DMS79 (cell line): ENCODE results near the gene PCDHA13.
"Not testable (repeated sequence)": the region's sequence is repeated elsewhere in the genome, so short reads cannot be mapped to it uniquely, and the experiment has no call there.

Experiments
- DNase-seq: peaks from one replicate; lab custom pipeline; 2025; lab: John Stamatoyannopoulos, UW

The PCDHA13 gene

GRCh38 chr5:140881889-140882590, at the start of gene PCDHA13:
PCDHA13 (plus strand) TSS chr5:140882124; CDS start chr5:140882269, 145 bp downstream.
- no peak for DNase-seq

GRCh38 chr5:140833993-140834392, 47.9 kb upstream of the PCDHA13 start, which contains the start of gene PCDHA7:
PCDHA7 (plus strand) TSS chr5:140834269; CDS start chr5:140834384, 115 bp downstream.
- DNase-seq = no peak

DNA sequence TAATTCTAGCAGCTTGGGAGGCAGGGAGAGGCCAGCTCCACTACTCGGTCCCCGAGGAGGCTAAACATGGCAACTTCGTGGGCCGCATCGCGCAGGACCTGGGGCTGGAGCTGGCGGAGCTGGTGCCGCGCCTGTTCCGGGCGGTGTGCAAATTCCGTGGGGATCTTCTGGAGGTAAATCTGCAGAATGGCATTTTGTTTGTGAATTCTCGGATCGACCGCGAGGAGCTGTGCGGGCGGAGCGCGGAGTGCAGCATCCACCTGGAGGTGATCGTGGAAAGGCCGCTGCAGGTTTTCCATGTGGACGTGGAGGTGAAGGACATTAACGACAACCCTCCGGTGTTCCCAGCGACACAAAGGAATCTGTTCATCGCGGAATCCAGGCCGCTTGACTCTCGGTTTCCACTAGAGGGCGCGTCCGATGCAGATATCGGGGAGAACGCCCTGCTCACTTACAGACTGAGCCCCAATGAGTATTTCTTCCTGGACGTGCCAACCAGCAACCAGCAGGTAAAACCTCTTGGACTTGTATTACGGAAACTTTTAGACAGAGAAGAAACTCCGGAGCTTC, 47.4 kb upstream of the PCDHA13 start:
- DNase-seq = not testable (repeated sequence)

DNA sequence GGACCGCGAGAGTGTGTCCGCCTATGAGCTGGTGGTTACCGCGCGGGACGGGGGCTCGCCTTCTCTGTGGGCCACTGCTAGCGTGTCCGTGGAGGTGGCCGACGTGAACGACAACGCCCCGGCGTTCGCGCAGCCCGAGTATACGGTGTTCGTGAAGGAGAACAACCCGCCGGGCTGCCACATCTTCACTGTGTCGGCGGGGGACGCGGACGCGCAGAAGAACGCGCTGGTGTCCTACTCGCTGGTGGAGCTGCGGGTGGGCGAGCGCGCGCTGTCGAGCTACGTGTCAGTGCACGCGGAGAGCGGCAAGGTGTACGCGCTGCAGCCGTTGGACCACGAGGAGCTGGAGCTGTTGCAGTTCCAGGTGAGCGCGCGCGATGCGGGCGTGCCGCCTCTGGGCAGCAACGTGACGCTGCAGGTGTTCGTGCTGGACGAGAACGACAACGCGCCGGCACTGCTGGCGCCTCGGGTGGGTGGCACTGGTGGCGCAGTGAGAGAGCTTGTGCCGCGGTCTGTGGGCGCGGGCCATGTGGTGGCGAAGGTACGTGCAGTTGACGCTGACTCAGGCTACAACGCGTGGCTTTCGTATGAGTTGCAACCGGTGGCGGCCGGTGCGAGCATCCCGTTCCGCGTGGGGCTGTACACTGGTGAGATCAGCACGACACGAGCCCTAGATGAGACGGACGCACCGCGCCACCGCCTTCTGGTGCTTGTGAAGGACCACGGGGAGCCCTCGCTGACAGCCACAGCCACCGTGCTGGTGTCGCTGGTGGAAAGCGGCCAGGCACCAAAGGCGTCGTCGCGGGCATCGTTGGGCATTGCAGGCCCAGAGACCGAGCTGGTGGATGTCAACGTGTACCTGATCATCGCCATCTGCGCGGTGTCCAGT, 46.1 kb upstream of the PCDHA13 start:
- DNase-seq = no peak

GRCh38 chr5:140840978-140841962, 40.7 kb upstream of the PCDHA13 start, which contains the start of gene PCDHA8:
PCDHA8 (plus strand) TSS chr5:140841187; CDS start chr5:140841322, 135 bp downstream.
- DNase-seq = no peak

DNA sequence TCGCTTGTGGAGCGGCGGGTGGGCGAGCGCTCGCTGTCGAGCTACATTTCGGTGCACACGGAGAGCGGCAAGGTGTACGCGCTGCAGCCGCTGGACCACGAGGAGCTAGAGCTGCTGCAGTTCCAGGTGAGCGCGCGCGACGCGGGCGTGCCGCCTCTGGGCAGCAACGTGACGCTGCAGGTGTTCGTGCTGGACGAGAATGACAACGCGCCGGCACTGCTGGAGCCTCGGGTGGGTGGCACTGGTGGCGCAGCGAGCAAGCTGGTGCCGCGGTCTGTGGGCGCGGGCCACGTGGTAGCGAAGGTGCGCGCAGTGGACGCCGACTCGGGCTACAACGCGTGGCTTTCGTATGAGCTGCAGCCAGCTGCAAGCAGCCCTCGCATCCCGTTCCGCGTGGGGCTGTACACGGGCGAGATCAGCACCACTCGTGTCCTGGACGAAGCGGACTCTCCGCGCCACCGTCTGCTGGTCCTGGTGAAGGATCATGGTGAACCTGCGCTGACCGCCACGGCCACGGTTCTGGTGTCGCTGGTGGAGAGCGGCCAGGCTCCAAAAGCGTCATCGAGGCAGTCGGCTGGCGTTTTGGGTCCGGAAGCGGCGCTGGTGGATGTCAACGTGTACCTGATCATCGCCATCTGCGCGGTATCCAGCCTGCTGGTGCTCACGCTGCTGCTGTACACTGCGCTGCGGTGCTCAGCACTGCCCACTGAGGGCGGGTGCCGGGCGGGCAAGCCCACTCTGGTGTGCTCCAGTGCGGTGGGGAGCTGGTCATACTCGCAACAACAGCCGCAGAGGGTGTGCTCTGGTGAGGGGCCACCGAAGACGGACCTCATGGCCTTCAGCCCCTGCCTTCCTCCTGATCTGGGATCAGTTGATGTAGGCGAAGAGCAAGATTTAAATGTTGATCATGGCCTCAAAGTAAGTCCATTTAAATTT, 38.9 kb upstream of the PCDHA13 start:
- DNase-seq = no peak

DNA sequence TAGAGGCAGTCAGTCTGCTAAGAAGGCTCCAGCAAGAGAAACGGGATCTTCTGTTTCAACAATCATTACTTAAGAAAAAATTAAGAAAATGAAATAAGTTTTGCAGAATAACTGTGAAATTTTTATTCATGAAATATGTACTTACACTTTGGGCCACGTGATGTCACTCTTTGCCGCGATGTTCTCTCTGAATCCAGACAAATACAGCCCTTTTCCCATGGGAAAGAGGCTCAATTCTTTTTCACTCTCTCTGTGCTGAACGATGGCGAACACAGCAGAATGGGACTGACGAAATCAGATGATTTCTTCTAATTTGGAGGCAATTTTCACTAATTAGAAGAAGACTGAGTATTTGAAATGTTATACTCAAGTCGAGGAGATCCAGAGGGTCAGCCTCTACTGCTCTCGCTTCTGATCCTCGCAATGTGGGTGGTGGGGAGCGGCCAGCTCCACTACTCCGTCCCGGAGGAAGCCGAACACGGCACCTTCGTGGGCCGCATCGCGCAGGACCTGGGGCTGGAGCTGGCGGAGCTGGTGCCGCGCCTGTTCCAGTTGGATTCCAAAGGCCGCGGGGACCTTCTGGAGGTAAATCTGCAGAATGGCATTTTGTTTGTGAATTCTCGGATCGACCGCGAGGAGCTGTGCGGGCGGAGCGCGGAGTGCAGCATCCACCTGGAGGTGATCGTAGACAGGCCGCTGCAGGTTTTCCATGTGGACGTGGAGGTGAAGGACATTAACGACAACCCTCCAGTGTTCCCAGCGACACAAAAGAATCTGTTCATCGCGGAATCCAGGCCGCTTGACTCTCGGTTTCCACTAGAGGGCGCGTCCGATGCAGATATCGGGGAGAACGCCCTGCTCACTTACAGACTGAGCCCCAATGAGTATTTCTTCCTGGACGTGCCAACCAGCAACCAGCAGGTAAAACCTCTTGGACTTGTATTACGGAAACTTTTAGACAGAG, 33.5 kb upstream of the PCDHA13 start, which contains the start of gene PCDHA9:
Gene PCDHA9, plus strand, starts transcription at position 244 of the 964 bp plus-strand sequence. Its CDS starts 114 bp downstream, at position 358.
- DNase-seq = not testable (repeated sequence)

DNA sequence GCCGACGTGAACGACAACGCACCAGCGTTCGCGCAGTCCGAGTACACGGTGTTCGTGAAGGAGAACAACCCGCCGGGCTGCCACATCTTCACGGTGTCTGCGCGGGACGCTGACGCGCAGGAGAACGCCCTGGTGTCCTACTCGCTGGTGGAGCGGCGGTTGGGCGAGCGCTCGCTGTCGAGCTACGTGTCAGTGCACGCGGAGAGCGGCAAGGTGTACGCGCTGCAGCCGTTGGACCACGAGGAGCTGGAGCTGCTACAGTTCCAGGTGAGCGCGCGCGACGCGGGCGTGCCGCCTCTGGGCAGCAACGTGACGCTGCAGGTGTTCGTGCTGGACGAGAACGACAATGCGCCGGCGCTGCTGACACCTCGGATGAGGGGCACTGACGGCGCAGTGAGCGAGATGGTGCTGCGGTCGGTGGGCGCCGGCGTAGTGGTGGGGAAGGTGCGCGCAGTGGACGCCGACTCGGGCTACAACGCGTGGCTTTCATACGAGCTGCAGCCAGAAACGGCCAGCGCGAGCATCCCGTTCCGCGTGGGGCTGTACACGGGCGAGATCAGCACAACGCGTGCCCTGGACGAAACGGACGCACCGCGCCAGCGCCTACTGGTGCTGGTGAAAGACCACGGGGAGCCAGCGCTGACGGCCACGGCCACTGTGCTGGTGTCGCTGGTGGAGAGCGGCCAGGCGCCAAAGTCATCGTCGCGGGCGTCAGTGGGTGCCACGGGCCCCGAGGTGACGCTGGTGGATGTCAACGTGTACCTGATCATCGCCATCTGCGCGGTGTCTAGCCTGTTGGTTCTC, 31.9 kb upstream of the PCDHA13 start:
- DNase-seq = not testable (repeated sequence)

GRCh38 chr5:140855772-140856674, 25.9 kb upstream of the PCDHA13 start, which contains the start of gene PCDHA10:
PCDHA10 (plus strand) TSS chr5:140855897; CDS start chr5:140856049, 152 bp downstream.
- no peak for DNase-seq

DNA sequence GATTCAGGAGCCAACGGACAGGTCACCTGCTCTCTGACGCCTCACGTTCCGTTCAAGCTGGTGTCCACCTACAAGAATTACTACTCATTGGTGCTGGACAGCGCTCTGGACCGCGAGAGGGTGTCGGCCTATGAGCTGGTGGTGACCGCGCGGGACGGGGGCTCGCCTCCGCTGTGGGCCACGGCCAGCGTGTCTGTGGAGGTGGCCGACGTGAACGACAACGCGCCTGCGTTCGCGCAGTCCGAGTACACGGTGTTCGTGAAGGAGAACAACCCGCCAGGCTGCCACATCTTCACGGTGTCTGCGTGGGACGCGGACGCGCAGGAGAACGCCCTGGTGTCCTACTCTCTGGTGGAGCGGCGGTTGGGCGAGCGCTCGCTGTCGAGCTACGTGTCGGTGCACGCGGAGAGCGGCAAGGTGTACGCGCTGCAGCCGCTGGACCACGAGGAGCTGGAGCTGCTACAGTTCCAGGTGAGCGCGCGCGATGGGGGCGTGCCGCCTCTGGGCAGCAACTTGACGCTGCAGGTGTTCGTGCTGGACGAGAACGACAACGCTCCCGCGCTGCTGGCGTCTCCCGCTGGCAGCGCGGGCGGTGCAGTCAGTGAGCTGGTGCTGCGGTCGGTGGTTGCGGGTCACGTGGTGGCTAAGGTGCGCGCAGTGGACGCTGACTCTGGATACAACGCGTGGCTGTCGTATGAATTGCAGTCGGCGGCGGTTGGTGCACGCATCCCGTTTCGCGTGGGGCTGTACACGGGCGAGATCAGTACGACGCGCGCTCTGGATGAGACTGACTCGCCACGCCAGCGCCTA, 24.5 kb upstream of the PCDHA13 start:
- DNase-seq = no peak

DNA sequence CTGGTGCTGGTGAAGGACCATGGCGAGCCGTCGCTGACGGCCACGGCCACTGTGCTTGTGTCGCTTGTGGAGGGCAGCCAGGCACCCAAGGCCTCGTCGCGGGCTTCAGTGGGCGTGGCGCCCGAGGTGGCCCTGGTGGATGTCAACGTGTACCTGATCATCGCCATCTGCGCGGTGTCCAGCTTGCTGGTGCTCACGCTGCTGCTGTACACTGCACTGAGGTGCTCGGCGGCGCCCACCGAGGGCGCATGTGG, 24.0 kb upstream of the PCDHA13 start:
- no peak for DNase-seq

- DNase-seq = no peak
Observed at GRCh38 chr5:140862441-140863295, 19.3 kb upstream of the PCDHA13 start.

- no peak for DNase-seq
Observed at GRCh38 chr5:140868721-140869554, 13.0 kb upstream of the PCDHA13 start, which contains the start of gene PCDHA11. PCDHA11 (plus strand) TSS chr5:140868957; CDS start chr5:140869104, 147 bp downstream.

- no peak for DNase-seq
Observed at GRCh38 chr5:140869555-140869886, 12.4 kb upstream of the PCDHA13 start.
